GM23338 (cell line): ENCODE results near the gene LAMC2. TPM values are rescaled to one million over a fixed set of nuclear protein-coding genes. Genes with fewer than 3 reads are reported as not detected.

Source experiments
- ATAC-seq: fragments of 200-7000 bp; cut with Tn5 transposase; 3 replicates; pipeline ENCODE4 v1.9.1; 2020
- DNase-seq: peaks from one replicate; pipeline ENCODE4 v3.0.0-alpha.2; 2015; ENCODE audit warnings: low spot score
- H2AFZ ChIP-seq: fragments of 200-600 bp; sonication (generic); 2 replicates; pipeline ENCODE4 v1.8.0; 2016; ENCODE audit warnings: antibody characterized with exemption, mild to moderate bottlenecking, moderate library complexity
- H3F3A ChIP-seq: fragments of 200-600 bp; sonication (generic); replicated peaks from 2 replicates; pipeline ENCODE4 v1.8.0; 2017; ENCODE audit warnings: antibody characterized with exemption, mixed run types, low read depth
- H3K27ac ChIP-seq: fragments of 200-600 bp; sonication (generic); 2 replicates; pipeline ENCODE4 v1.6.1; 2016; ENCODE audit warnings: low read depth
- H3K27me3 ChIP-seq: fragments of 200-600 bp; sonication (generic); 2 replicates; pipeline ENCODE4 v1.8.0; 2016; ENCODE audit warnings: mild to moderate bottlenecking, mixed run types, moderate library complexity; ENCODE audit not compliant: insufficient read depth
- H3K36me3 ChIP-seq: fragments of 200-600 bp; sonication (generic); 2 replicates; pipeline ENCODE4 v1.8.0; 2016; ENCODE audit warnings: mild to moderate bottlenecking; ENCODE audit not compliant: insufficient read depth
- H3K4me1 ChIP-seq: fragments of 200-600 bp; sonication (generic); 2 replicates; pipeline ENCODE4 v1.8.0; 2016; ENCODE audit warnings: mild to moderate bottlenecking, moderate library complexity; ENCODE audit not compliant: insufficient read depth
- H3K4me2 ChIP-seq: fragments of 200-600 bp; sonication (generic); 2 replicates; pipeline ENCODE4 v1.7.1; 2017; ENCODE audit warnings: mixed run types
- H3K4me3 ChIP-seq: fragments of 200-600 bp; sonication (generic); 2 replicates; pipeline ENCODE4 v1.6.1; 2016; ENCODE audit warnings: mixed run types
- H3K79me2 ChIP-seq: fragments of 200-600 bp; sonication (generic); replicated peaks from 2 replicates; pipeline ENCODE4 v1.8.0; 2017; ENCODE audit warnings: mild to moderate bottlenecking; ENCODE audit not compliant: insufficient read depth
- H3K9me2 ChIP-seq: fragments of 200-600 bp; sonication (generic); 2 replicates; pipeline ENCODE4 v1.8.0; 2017; ENCODE audit not compliant: insufficient read depth
- H4K20me1 ChIP-seq: fragments of 200-600 bp; sonication (generic); replicated peaks from 2 replicates; pipeline ENCODE4 v1.8.0; 2017; ENCODE audit warnings: mild to moderate bottlenecking; ENCODE audit not compliant: insufficient read depth
- H3K27ac Mint-ChIP-seq: 2 replicates; pipeline ENCODE4 v1.8.0; 2020; ENCODE audit warnings: inconsistent platforms, mild to moderate bottlenecking, moderate library complexity, mixed read lengths
- H3K27me3 Mint-ChIP-seq: 3 replicates; pipeline ENCODE4 v1.8.0; 2022; ENCODE audit warnings: low read depth, mild to moderate bottlenecking, moderate library complexity, mixed read lengths, inconsistent platforms; ENCODE audit not compliant: insufficient read depth, poor library complexity
- H3K36me3 Mint-ChIP-seq: 3 replicates; pipeline ENCODE4 v1.8.0; 2021; ENCODE audit warnings: low read depth, mild to moderate bottlenecking, inconsistent platforms, moderate library complexity, mixed read lengths
- H3K4me1 Mint-ChIP-seq: 3 replicates; pipeline ENCODE4 v1.8.0; 2020; ENCODE audit warnings: mild to moderate bottlenecking, inconsistent platforms, mixed read lengths
- H3K4me3 Mint-ChIP-seq: 3 replicates; pipeline ENCODE4 v1.8.0; 2021; ENCODE audit warnings: moderate library complexity, mild to moderate bottlenecking, inconsistent platforms, mixed read lengths
- H3K9me3 Mint-ChIP-seq: 3 replicates; pipeline ENCODE4 v1.8.0; 2020; ENCODE audit warnings: moderate library complexity, mild to moderate bottlenecking, inconsistent platforms, mixed read lengths
- CREB1 ChIP-seq: fragments of 250-450 bp; sonication (Bioruptor Pico); IDR thresholded peaks from 2 replicates; pipeline ENCODE4 v1.5.0; 2020; ENCODE audit warnings: low read depth, mild to moderate bottlenecking, moderate library complexity
- CTCF ChIP-seq, 2 experiments: fragments of 200-600 bp in 1 of 2; sonication (generic) in 1 of 2; conservative IDR thresholded peaks; 2 replicates each; pipeline versions ENCODE4 v1.5.1 to v1.6.1; 2016 to 2017; ENCODE audit warnings: antibody characterized with exemption in 2 of 2, low read depth in 2 of 2, mild to moderate bottlenecking in 2 of 2, moderate library complexity in 1 of 2
- ETS1 ChIP-seq: IDR thresholded peaks from 2 replicates; pipeline ENCODE4 v1.6.1; 2016; ENCODE audit warnings: antibody characterized with exemption
- EZH2 ChIP-seq: fragments of 200-600 bp; sonication (generic); IDR thresholded peaks from one replicate; pipeline ENCODE4 v1.8.0; 2017; ENCODE audit warnings: antibody characterized with exemption, mild to moderate bottlenecking, low read depth; ENCODE audit not compliant: unreplicated experiment
- EZH2phosphoT487 ChIP-seq: fragments of 200-600 bp; sonication (generic); IDR thresholded peaks from one replicate; pipeline ENCODE4 v1.8.1; 2018; ENCODE audit warnings: antibody characterized with exemption; ENCODE audit not compliant: unreplicated experiment
- JUNB ChIP-seq: IDR thresholded peaks from one replicate; pipeline ENCODE4 v1.6.1; 2016; ENCODE audit warnings: antibody characterized with exemption; ENCODE audit not compliant: unreplicated experiment
- NANOG ChIP-seq: IDR thresholded peaks from 2 replicates; pipeline ENCODE4 v1.6.1; 2016; ENCODE audit warnings: antibody characterized with exemption, borderline replicate concordance
- POLR2AphosphoS5 ChIP-seq: IDR thresholded peaks from 2 replicates; pipeline ENCODE4 v1.6.1; 2016; ENCODE audit warnings: antibody characterized with exemption, low read depth
- REST ChIP-seq: IDR thresholded peaks from one replicate; pipeline ENCODE4 v1.6.1; 2018; ENCODE audit warnings: antibody characterized with exemption; ENCODE audit not compliant: unreplicated experiment
- STAT1 ChIP-seq: IDR thresholded peaks from one replicate; pipeline ENCODE4 v1.6.1; 2016; ENCODE audit warnings: antibody characterized with exemption; ENCODE audit not compliant: unreplicated experiment
- ZNF114 ChIP-seq: fragments of 250-450 bp; sonication (Bioruptor Pico); IDR thresholded peaks from 2 replicates; pipeline ENCODE4 v1.5.0; 2020; ENCODE audit warnings: mild to moderate bottlenecking, moderate library complexity
- polyA plus RNA-seq: library from polyadenylated mRNA; unstranded; fragments of >200 nt; fragmentation: Nextera tagmentation; extraction: Ambion mirVana; gene quantifications from 2 replicates; pipeline ENCODE4 v1.2.1, GENCODE V29; 2016
- total RNA-seq: library from RNA; depleted of rRNA; stranded (reverse); fragments of >200 nt; shearing (Covaris generic); gene quantifications from 2 replicates; pipeline ENCODE4 v1.2.3, GENCODE V29; 2014

LAMC2 gene
- total and polyA plus RNA-seq, 2 experiments from 2014 or later = 4.3 to 19.5 TPM

- TF ChIP-seq CTCF (conservative IDR thresholded peaks at IDR 0.05; ENCODE audit: low read depth in 2 of 2) = no peak
- no peak for TF ChIP-seq ETS1
- no peak for TF ChIP-seq POLR2AphosphoS5
- TF ChIP-seq CREB1 (CRISPR knock-in tag) = no peak
- TF ChIP-seq ZNF114 (CRISPR knock-in tag) = no peak
- TF ChIP-seq JUNB = no peak
- no peak for TF ChIP-seq REST
- no peak for TF ChIP-seq EZH2phosphoT487
- no peak for TF ChIP-seq STAT1
- TF ChIP-seq NANOG = no peak
- TF ChIP-seq EZH2 = no peak
These were observed 103.0 kb downstream of the LAMC2 start (continued) for GRCh38 chr1:183289051-183289496.

GRCh38 chr1:183290628-183291027 lies 104.6 kb downstream of the LAMC2 start:
- H3F3A ChIP-seq = peaks cover 13% of the 10 kb centered on the region; the same call in 1 of the 2 replicates
- no peak overlapping the region for H3K4me2 ChIP-seq
- H4K20me1 ChIP-seq = no peaks in the 10 kb centered on the region
- no peaks in the 10 kb centered on the region for H3K79me2 ChIP-seq
- H3K4me1 ChIP-seq = peaks cover 29% of the 10 kb centered on the region
- H3K4me3 Mint-ChIP-seq = no peak overlapping the region
- peaks cover 6% of the 10 kb centered on the region; the same call in 2 of the 3 replicates for H3K36me3 Mint-ChIP-seq
- no peak overlapping the region for H3K27ac Mint-ChIP-seq
- H3K27me3 Mint-ChIP-seq = peaks cover 7% of the 10 kb centered on the region
- no peaks in the 10 kb centered on the region for H3K9me3 Mint-ChIP-seq
- H3K4me3 ChIP-seq = no peak overlapping the region
- H3K27ac ChIP-seq = no peak overlapping the region
- no peaks in the 10 kb centered on the region for H3K9me2 ChIP-seq
- peaks cover 30% of the 10 kb centered on the region for H3K4me1 Mint-ChIP-seq
- H3K27me3 ChIP-seq = no peaks in the 10 kb centered on the region
- no peaks in the 10 kb centered on the region for H3K36me3 ChIP-seq
- no peak overlapping the region for H2AFZ ChIP-seq
- no peak for ATAC-seq
- DNase-seq = no peak
- no peak for TF ChIP-seq JUNB
- TF ChIP-seq STAT1 = no peak
- TF ChIP-seq POLR2AphosphoS5 = no peak
- TF ChIP-seq EZH2phosphoT487 = no peak
- TF ChIP-seq REST = no peak
- TF ChIP-seq CREB1 (CRISPR knock-in tag) = no peak
- no peak for TF ChIP-seq NANOG
- TF ChIP-seq ZNF114 (CRISPR knock-in tag) = no peak
